AG09319 (cell line): Measurements from ENCODE around the gene LRRN1.

Experiments used
- DNase-seq: peaks from one replicate; pipeline ENCODE4 v3.0.0-alpha.2; 2010; ENCODE audit warnings: low read depth; ENCODE audit errors: extremely low read depth
- TF ChIP-seq, protein P1 (sequence below): IDR thresholded peaks from 2 replicates; pipeline ENCODE4 v1.5.1; 2011; ENCODE audit warnings: low read depth, mild to moderate bottlenecking, inconsistent platforms, low read length, moderate library complexity

Gene LRRN1

DNA sequence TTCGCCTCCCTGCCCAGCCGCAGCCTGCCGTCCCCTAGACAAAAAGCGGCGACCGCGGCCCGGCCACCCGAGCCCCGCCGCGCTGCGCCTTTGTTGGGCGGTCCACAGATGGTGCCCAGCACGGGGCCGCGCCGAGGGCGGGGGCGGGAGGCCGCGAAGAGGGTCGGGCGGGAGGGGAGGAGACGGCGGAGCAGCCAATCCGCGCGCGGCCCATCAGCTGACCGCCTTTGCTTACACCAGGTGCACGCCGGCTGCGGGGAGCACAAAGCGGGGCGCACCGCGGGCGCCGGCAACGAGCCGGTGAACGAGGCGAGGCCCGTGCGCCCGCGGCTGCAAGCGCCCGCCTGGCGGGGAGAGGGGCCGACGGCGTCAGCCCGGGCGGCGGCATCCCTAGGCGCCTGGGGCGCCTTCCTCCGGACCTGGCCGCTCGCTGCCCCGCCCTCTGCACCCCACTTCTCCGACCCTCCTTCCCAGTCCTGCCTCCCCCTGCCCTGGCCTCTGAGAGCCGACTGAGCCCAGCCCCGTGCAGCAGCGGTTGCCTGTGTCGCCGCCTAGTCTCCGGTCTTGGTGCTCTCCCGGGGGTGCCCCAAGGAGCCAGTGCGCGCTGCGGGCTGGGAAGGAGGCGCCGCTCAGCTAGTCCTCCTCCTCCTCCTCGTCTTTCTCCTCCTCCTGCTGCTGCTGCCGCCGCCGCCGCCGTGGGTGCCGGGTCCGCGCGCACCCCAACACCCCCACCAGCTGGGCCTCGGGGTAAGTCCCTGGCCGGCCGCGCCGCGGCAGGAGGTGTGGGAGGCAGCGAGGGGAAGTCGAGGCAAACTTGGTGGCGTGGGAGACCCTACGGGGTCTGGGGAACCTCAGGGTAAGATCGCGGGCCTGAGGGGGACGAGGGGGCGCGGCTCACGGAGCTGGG, at the start of gene LRRN1:
Gene LRRN1 (plus strand): TSS at position 259 of the 907 bp plus-strand sequence. CDS start 45,211 bp downstream, outside the sequence.
- TF ChIP-seq, protein P1, sequence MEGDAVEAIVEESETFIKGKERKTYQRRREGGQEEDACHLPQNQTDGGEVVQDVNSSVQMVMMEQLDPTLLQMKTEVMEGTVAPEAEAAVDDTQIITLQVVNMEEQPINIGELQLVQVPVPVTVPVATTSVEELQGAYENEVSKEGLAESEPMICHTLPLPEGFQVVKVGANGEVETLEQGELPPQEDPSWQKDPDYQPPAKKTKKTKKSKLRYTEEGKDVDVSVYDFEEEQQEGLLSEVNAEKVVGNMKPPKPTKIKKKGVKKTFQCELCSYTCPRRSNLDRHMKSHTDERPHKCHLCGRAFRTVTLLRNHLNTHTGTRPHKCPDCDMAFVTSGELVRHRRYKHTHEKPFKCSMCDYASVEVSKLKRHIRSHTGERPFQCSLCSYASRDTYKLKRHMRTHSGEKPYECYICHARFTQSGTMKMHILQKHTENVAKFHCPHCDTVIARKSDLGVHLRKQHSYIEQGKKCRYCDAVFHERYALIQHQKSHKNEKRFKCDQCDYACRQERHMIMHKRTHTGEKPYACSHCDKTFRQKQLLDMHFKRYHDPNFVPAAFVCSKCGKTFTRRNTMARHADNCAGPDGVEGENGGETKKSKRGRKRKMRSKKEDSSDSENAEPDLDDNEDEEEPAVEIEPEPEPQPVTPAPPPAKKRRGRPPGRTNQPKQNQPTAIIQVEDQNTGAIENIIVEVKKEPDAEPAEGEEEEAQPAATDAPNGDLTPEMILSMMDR: no peak
- DNase-seq: no peak

DNA sequence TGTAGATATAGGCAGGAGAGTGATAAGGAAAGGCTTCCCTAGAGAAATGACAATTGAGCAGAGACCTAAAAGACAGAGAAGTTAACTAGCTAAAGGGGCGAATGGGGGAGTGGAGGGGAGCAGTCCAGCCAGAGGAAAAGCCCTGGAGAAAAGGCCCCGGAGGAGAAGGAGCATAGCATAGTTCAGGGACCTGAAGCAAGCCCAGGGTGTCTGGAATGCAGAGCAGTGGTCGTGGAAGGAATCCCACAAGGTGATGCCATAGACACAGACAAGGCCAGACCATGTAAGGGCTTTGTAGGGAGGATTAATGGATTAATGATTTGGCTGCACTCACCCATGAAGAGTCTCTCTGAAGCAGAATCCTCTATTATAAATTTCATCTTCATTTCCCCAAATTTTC, 45.8 kb upstream of the LRRN1 start:
- DNase-seq: no peak
- TF ChIP-seq, protein P1: no peak

- DNase-seq: no peak
- TF ChIP-seq, protein P1: no peak
Observed at GRCh38 chr3:3765661-3766060, 33.6 kb upstream of the LRRN1 start.

DNA sequence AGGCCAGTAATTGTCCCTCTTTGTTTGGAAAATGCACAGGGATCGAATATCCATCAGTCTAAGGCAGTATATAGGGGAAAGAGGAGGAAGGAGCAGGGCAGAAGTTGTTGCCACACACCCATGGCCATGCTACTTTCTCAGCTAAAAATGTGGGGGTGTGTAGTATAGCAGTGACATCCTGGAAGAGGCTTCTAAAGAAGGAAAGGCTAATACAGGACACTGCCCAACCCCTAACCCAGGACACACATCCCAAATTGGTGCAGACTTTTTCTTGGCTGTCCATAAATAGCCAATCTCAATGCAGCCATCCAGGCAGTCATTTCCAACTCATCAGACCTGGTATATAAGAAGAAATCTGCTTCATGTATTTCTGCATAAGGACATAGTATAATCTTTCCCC, 33.1 kb upstream of the LRRN1 start:
- TF ChIP-seq, protein P1: no peak
- DNase-seq: no peak

DNA sequence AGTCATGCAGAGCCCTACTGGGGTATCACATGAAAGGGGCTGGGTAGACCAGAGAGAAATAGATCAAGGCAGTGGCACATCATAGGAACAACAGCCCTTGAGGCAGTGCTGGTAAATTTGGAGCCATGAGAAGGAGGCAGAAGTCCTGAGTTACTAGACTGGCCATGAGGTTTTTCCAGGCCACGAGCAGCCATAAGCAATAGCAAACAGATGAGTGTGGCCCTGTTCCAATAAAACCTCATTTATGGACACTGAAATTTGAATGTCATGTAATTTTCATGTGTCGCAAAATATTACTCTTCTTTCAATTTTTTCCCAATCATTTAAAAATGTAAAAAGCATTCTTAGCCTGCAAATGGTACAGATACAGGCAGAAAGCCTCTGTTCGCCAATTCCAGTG, 28.1 kb upstream of the LRRN1 start:
- TF ChIP-seq, protein P1: no peak
- DNase-seq: no peak

GRCh38 chr3:3771567-3771966, 27.7 kb upstream of the LRRN1 start:
- TF ChIP-seq, protein P1: no peak
- DNase-seq: no peak

DNA sequence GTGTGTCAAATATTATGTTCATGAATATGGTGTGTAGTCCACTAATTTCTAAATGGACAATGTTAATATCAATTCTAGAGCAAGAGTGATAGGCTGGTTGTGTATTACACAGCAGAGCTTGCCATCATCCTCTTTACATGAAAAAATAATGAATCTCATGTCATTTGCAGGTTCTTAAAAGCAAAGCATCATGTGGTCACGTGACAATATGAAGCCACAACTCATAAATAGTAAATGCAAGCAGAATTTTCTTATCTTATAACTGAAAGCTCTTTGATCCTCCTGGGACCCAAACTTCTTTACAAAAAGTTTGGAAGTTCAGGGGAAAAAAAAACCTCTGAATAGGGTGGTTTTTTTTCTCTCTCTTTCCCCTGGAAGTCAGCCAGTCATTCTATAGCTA, 26.9 kb upstream of the LRRN1 start:
- no peak for DNase-seq
- TF ChIP-seq, protein P1: no peak
